Small intestine (tissue), 7 donors: ENCODE measurements around the gene USF1. TPM values are rescaled to one million over a fixed set of nuclear protein-coding genes. Genes with fewer than 3 reads are reported as not detected.

ENCODE experiments used
- DNase-seq, 2 donors: peaks; one replicate each; pipeline versions ENCODE4 v3.0.0 to v3.0.0-alpha.2; 2013
- FAIRE-seq: peaks from 2 replicates; lab custom pipeline; 2012; peaks lifted over from hg19 to GRCh38; lab: Jason Lieb, UNC
- H3K27ac ChIP-seq, 3 donors: one replicate each; pipeline ENCODE4 v1.5.1; 2013; ENCODE audit warnings: low read length in 2 of 3, mild to moderate bottlenecking in 2 of 3, control low read depth in 1 of 3, inconsistent platforms in 1 of 3, low read depth in 1 of 3, moderate library complexity in 1 of 3
- H3K27me3 ChIP-seq, 3 donors: one replicate each; pipeline ENCODE4 v1.6.1; 2013; ENCODE audit warnings: low read length in 3 of 3, inconsistent platforms in 1 of 3; ENCODE audit not compliant: control insufficient read depth in 3 of 3, insufficient read depth in 3 of 3
- H3K36me3 ChIP-seq, 3 donors: one replicate each; pipeline ENCODE4 v1.6.1; 2013; ENCODE audit warnings: low read length in 3 of 3, inconsistent platforms in 1 of 3, low read depth in 1 of 3, mild to moderate bottlenecking in 1 of 3, moderate library complexity in 1 of 3; ENCODE audit not compliant: control insufficient read depth in 3 of 3, insufficient read depth in 2 of 3
- H3K4me1 ChIP-seq, 3 donors: one replicate each; pipeline ENCODE4 v1.6.1; 2013; ENCODE audit warnings: low read length in 2 of 3, inconsistent platforms in 1 of 3, low read depth in 1 of 3, mild to moderate bottlenecking in 1 of 3, moderate library complexity in 1 of 3; ENCODE audit not compliant: control insufficient read depth in 3 of 3, insufficient read depth in 2 of 3
- H3K4me3 ChIP-seq, 3 donors: one replicate each; pipeline ENCODE4 v1.5.1; 2013; ENCODE audit warnings: low read length in 3 of 3, control low read depth in 1 of 3, inconsistent platforms in 1 of 3, low read depth in 1 of 3, mild to moderate bottlenecking in 1 of 3, moderate library complexity in 1 of 3
- H3K9me3 ChIP-seq, 2 donors: one replicate each; pipeline ENCODE4 v1.6.1; 2013; ENCODE audit warnings: low read depth in 1 of 2, low read length in 1 of 2; ENCODE audit not compliant: control insufficient read depth in 2 of 2, insufficient read depth in 1 of 2
- WGBS, 3 donors: extraction: QIAGEN DNeasy Blood & Tissue Kit; methylation state at CpG; one replicate each; pipeline ENCODE4 v1.1.7; 2013; 5-methylcytosine and 5-hydroxymethylcytosine counted together
- polyA plus RNA-seq, 4 donors: library from polyadenylated mRNA; stranded (reverse) in 3 of 4; unstranded in 1 of 4; fragments of 200-250 nt in 3 of 4; fragments of 120-200 nt in 1 of 4; gene quantifications; one replicate each; pipeline versions ENCODE4 v1.2.1 to v1.2.3, GENCODE V29; 2013
- donor health status: healthy with polysubstance abuse.
- donor health status: control.
- donor health status: control.
- donor health status: Bipolar disorder and iron deficiency.
- donor health status: healthy.

The USF1 gene
- polyA plus RNA-seq, 4 donors = 48.2 to 123 (median 84.8) TPM

GRCh38 chr1:161052899-161053298 is 7.1 kb upstream of the USF1 start:
- peaks cover 0 to 6% (median 3%) of the 10 kb centered on the region in 3 donors for H3K27me3 ChIP-seq
- WGBS, 3 donors = 79 to 96% (median 93%) methylated on average over 3 of the region's 3 CpGs
- peaks cover 0 to 2% (median 0%) of the 10 kb centered on the region in 3 donors for H3K36me3 ChIP-seq
- peaks cover 0 to 3% (median 0%) of the 10 kb centered on the region in 3 donors for H3K4me1 ChIP-seq
- DNase-seq (no peak), FAIRE-seq (no peak)
- peaks cover 0 to 17% of the 10 kb centered on the region in 2 donors for H3K9me3 ChIP-seq
- no peak overlapping the region for H3K4me3 ChIP-seq
- H3K27ac ChIP-seq = no peak overlapping the region

DNA sequence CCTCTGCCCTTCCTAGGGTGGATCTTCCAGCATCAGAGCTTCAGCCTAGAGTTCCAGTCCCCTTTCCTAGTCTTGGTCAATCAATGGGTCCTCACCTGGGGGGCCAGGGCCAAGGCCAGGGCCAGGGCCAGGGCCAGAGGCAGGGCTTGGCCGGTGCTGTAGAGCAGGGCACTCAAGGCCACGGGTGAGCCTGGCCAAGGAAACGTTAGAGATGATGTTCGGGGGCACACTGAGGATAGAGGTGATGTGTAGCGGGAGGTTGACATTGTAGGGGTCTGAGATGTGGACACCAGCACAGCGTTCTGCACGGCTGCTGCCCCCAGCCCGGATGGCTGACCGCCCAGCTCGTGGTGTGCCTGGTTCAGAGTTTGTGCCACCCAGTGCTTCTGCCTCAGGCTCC is 5.4 kb upstream of the USF1 start:
- Histone ChIP-seq H3K27ac (no peak overlapping the region), H3K27me3 (peaks cover 0 to 6% (median 3%) of the 10 kb centered on the region in 3 donors), H3K36me3 (peaks cover 0 to 2% (median 0%) of the 10 kb centered on the region in 3 donors), H3K9me3 (peaks cover 0 to 29% of the 10 kb centered on the region in 2 donors), H3K4me3 (no peak overlapping the region), H3K4me1 (peaks cover 0 to 4% (median 3%) of the 10 kb centered on the region in 3 donors)
- FAIRE-seq = no peak
- no peak for DNase-seq
- 90 to 94% (median 92%) methylated on average over 10 of the region's 10 CpGs for WGBS, 3 donors

GRCh38 chr1:161048949-161049722 is 3.4 kb upstream of the USF1 start:
- peaks cover 0 to 2% (median 0%) of the 10 kb centered on the region in 3 donors for H3K36me3 ChIP-seq
- H3K9me3 ChIP-seq = peaks cover 0 to 29% of the 10 kb centered on the region in 2 donors
- H3K27me3 ChIP-seq = peaks cover 0 to 2% (median 1%) of the 10 kb centered on the region in 3 donors
- peaks cover 0 to 7% (median 7%) of the 10 kb centered on the region in 3 donors for H3K4me1 ChIP-seq
- 94 to 98% (median 95%) methylated on average over 5 of the region's 5 CpGs for WGBS, 3 donors
- FAIRE-seq (no peak), DNase-seq (no peak)
- no peak overlapping the region for H3K4me3 ChIP-seq
- no peak overlapping the region for H3K27ac ChIP-seq

DNA sequence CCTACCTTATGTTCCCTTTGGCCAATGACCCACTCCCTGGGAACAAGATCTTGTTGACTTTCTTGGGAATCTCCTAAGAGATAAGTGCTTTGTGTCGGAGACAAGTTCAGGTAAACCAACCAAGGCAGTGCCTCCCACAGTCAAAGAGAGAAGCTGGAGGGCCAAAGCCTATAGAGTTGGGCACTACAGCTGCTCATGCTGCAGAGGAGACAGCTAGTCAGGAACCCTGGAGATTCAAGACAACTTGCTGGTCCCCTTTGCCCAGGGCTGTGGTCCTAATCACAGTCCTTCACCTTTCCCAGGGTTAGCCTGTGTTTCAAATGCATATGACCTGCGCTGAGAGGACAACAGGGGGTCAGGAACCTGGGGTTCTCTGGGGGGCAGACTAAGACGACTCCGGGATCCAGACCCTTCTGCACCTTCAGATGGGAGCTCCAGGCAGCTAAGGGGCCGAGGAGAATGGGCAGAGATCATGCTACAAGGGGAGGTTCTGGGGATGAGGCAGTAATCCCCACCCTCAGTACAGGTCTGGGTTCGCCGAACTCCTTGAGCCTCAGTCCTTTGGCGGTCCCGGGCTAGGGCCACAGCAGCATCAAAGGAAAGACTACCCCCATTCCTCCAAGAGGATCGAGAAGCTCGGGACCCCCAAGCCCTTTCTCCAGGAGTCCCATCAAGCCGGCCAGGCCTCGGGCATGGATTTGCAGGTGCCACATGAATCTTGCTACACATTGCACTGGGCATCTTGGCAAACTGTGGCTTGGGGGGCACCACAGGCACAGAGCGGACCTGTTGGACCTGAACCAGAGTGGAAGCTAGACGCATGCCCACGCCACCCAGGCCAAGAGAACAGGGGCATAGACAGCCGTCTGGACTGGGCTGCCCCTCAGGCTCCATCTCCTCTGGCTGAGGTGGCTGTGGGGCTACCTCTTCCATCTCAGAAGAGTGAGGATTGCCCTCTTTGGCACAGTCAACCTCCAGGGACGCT is 2.0 kb upstream of the USF1 start:
- Histone ChIP-seq H3K36me3 (peaks cover 0 to 5% (median under 1%) of the 10 kb centered on the region in 3 donors), H3K27me3 (peaks cover 0 to 2% (median 0%) of the 10 kb centered on the region in 3 donors), H3K9me3 (peaks cover 0 to 29% of the 10 kb centered on the region in 2 donors), H3K4me1 (peaks cover 0 to 8% (median 8%) of the 10 kb centered on the region in 3 donors), H3K27ac (peak overlapping the region in 1 of 3 donors; percentile 11), H3K4me3 (no peak overlapping the region)
- WGBS, 3 donors = 95 to 98% (median 96%) methylated on average over 18 of the region's 18 CpGs
- no peak for FAIRE-seq
- DNase-seq = no peak

DNA sequence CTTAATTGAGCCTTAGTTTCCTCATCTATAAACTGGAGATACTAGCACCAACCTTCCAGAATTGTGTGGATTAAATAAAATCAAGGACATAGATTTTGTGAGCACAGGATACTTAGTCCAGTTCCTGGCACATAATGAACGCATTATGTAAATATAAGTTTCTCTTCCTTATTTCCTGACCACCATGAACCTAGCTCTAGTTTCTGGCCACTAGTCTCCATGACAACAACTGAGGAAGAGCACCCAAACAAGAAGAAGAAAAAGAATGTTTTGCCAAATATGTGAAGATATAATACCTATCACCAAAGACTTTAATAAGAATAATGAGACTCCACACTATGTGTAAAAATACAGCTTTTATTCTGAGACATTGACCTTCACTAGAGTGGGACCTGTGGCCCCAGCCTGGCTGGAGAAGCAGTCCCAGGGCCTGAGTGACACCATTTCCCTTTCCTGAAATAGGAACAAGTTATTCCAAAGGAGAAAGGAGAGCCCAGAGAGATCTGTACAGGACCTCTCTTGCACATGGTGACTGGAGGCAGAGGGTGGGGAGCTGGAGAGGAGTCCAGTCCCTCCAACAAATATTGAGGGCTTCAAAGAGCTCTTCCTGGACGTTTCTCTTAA is 940 bp upstream of the USF1 start:
- peak overlapping the region in 2 of 3 donors; percentile 91 to 96 for H3K27ac ChIP-seq
- H3K27me3 ChIP-seq = peaks cover 0 to 2% (median 0%) of the 10 kb centered on the region in 3 donors
- 43 to 71% (median 51%) methylated on average over 2 of the region's 2 CpGs for WGBS, 3 donors
- peaks cover 0 to 15% (median 6%) of the 10 kb centered on the region in 3 donors for H3K36me3 ChIP-seq
- peaks cover 0 to 8% (median 8%) of the 10 kb centered on the region in 3 donors for H3K4me1 ChIP-seq
- DNase-seq (no peak), FAIRE-seq (no peak)
- H3K4me3 ChIP-seq = peak overlapping the region in 2 of 3 donors; percentile 70 to 97
- H3K9me3 ChIP-seq = peaks cover 0 to 29% of the 10 kb centered on the region in 2 donors

DNA sequence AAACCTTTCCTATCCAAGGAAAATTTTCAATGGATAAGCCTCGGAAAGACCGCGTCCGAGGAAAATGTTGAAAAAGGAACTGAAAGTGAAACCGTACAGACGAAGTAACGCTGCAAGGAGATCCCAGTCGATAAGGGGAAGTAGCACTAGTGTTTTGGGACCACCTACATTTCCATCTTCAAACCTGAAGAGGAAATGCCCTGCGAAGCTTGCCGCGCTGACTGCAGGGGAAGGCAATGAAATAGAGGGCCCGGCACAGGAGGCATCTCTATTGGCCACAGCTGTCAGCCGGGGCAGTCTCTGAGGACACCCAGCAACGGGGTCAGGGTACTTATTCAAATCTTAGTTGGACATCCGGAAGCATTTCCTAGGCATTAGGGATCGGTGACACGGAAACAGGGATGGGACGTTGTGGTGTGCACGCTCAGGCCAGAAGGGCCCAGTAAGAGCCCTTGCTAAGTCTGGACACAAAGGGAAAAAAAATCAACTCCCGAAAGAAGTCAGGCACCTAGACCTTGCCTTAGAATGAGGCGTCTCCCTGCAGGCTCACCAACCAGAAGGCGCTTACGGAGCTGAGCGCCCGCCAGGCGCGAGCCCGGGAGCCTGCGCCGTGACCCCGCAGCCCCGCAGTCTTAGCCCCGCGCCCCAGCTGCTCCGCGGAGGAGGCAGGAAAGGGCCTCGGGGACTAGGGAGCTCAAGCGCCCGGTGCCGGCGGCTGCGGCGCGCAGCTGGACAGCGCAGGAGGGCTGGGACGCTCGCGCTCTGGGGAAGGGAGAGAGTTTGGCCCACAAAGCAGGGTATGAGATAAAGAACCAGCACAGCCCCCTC is 655 bp downstream of the USF1 start:
- Histone ChIP-seq H3K4me3 (peak overlapping the region; percentile 70 to 97 (median 96)), H3K27ac (peak overlapping the region; percentile 91 to 96 (median 91)), H3K4me1 (peaks cover 0 to 8% (median 5%) of the 10 kb centered on the region in 3 donors), H3K27me3 (peaks cover 0 to 2% (median 0%) of the 10 kb centered on the region in 3 donors), H3K36me3 (peaks cover 0 to 28% (median 14%) of the 10 kb centered on the region in 3 donors), H3K9me3 (peaks cover 0 to 29% of the 10 kb centered on the region in 2 donors)
- DNase-seq = peak; percentile 84 to 87
- FAIRE-seq = no peak
- 0 to 1% (median 1%) methylated on average over 37 to 48 of the region's 48 CpGs for WGBS, 3 donors

GRCh38 chr1:161044535-161044907 is 1.3 kb downstream of the USF1 start:
- Histone ChIP-seq H3K27ac (peak overlapping the region; percentile 30 to 96 (median 91)), H3K4me3 (peak overlapping the region; percentile 70 to 97 (median 96)), H3K4me1 (peaks cover 0 to 8% (median 5%) of the 10 kb centered on the region in 3 donors), H3K27me3 (peaks cover 0 to 2% (median 0%) of the 10 kb centered on the region in 3 donors), H3K36me3 (peaks cover 3 to 34% (median 20%) of the 10 kb centered on the region in 3 donors), H3K9me3 (peaks cover 0 to 27% of the 10 kb centered on the region in 2 donors)
- DNase-seq = no peak
- FAIRE-seq = no peak
